Measurements from ENCODE around the gene IFNA13. TPM values are rescaled to one million over a fixed set of nuclear protein-coding genes. Genes with fewer than 3 reads are reported as not detected.

The IFNA13 gene
- total and polyA plus RNA-seq, 9 of the 15 experiments (the other 6 are each of a cell fraction or from before 2014, with no cell fraction given), result not detected

DNA sequence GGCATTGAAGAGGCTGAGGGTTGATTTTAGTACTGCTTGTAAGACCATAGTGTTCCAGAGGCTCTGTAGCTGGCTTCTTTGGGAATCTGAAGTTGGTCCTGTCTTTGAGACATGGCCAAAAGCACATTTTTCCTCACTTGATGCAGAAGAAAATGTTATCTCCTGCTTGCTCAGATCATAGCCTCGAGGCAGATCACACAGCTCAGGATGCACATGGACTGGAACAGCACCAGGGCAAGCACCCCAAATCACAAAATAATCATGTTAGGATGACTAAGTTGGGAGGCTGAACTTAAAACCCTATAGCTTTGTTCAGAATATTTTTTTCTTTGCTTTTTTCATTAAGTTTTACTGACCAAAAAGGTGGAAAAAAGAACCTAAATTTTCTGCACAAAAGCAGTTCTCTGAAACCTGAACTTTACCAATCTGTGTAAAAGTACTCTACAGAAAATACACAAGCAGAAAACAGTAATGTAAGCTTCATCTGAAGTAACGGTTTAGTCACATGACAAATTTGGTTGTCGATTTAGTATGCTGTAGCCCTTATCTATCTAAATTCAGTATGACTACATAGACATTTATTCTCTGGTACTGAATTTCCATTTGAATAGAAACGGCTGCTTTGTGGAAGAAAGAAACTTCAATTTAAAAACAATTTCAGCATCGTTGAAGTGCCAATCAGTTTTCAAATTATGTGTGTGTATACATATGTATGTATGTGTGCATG is 36.0 kb downstream of the IFNA13 start:
- H3K4me3 ChIP-seq, result no peak overlapping the region

More for the DNA sequence above, 36.0 kb downstream of the IFNA13 start:
- Histone ChIP-seq H3K27ac (ENCODE audit: extremely low read depth, low read depth, low read length) (no peak overlapping the region), H3K4me1 (replicated peaks in 1 of 2; ENCODE audit: control insufficient read depth in 2 of 2, insufficient read depth in 2 of 2, low read length in 2 of 2) (no peaks in the 10 kb centered on the region), H3K27me3 (ENCODE audit: control insufficient read depth in 2 of 2, insufficient read depth in 2 of 2, low read length in 2 of 2) (no peaks in the 10 kb centered on the region), H3K9me3 (replicated peaks; ENCODE audit: control insufficient read depth, insufficient read depth, low read depth, low read length) (no peaks in the 10 kb centered on the region), H2AFZ (ENCODE audit: low read depth, low read length) (no peak overlapping the region), H3K9me1 (ENCODE audit: control insufficient read depth, insufficient read depth, low read length) (no peaks in the 10 kb centered on the region), H3K79me2 (ENCODE audit: control insufficient read depth, insufficient read depth, low read length) (no peaks in the 10 kb centered on the region), H3K4me2 (ENCODE audit: insufficient read depth, low read length) (no peak overlapping the region), H3K36me3 (ENCODE audit: control insufficient read depth, insufficient read depth, low read length) (no peaks in the 10 kb centered on the region), H4K20me1 (replicated peaks; ENCODE audit: control insufficient read depth, insufficient read depth, low read length) (no peaks in the 10 kb centered on the region), H3K9ac (ENCODE audit: insufficient read depth in 1 of 2, low read depth in 2 of 2, low read length in 2 of 2) (no peak overlapping the region)
- ATAC-seq (no peak), DNase-seq (ENCODE audit: extremely low read depth in 1 of 4, low spot score in 3 of 4) (no peak), FAIRE-seq (no peak)
- WGBS (ENCODE audit: insufficient coverage, low coverage, missing lambda C conversion rate), result no CpG with 5 or more reads among the region's 5 CpGs
- TF ChIP-seq, protein P1, sequence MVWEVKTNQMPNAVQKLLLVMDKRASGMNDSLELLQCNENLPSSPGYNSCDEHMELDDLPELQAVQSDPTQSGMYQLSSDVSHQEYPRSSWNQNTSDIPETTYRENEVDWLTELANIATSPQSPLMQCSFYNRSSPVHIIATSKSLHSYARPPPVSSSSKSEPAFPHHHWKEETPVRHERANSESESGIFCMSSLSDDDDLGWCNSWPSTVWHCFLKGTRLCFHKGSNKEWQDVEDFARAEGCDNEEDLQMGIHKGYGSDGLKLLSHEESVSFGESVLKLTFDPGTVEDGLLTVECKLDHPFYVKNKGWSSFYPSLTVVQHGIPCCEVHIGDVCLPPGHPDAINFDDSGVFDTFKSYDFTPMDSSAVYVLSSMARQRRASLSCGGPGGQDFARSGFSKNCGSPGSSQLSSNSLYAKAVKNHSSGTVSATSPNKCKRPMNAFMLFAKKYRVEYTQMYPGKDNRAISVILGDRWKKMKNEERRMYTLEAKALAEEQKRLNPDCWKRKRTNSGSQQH (CRISPR knock-in tag; IDR thresholded peaks at IDR 0.05), result no peak
- TF ChIP-seq CBX5 (IDR thresholded peaks at IDR 0.05; ENCODE audit: borderline replicate concordance, low read depth) (no peak), CEBPG (CRISPR knock-in tag; IDR thresholded peaks at IDR 0.05) (no peak), CEBPG (tag; conservative IDR thresholded peaks at IDR 0.05 in 1 of 2, IDR thresholded peaks at IDR 0.05 in 1 of 2) (no peak), PHF21A (IDR thresholded peaks at IDR 0.05; ENCODE audit: borderline replicate concordance, low read depth) (no peak), NUFIP1 (IDR thresholded peaks at IDR 0.05; ENCODE audit: partially characterized antibody) (no peak), RREB1 (CRISPR knock-in tag; IDR thresholded peaks at IDR 0.05) (no peak), RBM22 (IDR thresholded peaks at IDR 0.05; ENCODE audit: low read depth, low read length, poor library complexity, severe bottlenecking) (no peak), ZNF124 (CRISPR knock-in tag; IDR thresholded peaks at IDR 0.05) (no peak), ZNF197 (CRISPR knock-in tag; IDR thresholded peaks at IDR 0.05; ENCODE audit: low read depth) (no peak), SP1 (CRISPR knock-in tag; IDR thresholded peaks at IDR 0.05) (no peak), GATA2 (CRISPR knock-in tag; IDR thresholded peaks at IDR 0.05) (no peak), ZNF695 (CRISPR knock-in tag; IDR thresholded peaks at IDR 0.05) (no peak), JUN (IDR thresholded peaks at IDR 0.05; ENCODE audit: borderline replicate concordance, low read depth, low read length) (no peak), JUN (CRISPR knock-in tag; IDR thresholded peaks at IDR 0.05; ENCODE audit: borderline replicate concordance) (no peak), ZNF699 (CRISPR knock-in tag; IDR thresholded peaks at IDR 0.05; ENCODE audit: insufficient replicate concordance) (no peak), RBM15 (IDR thresholded peaks at IDR 0.05; ENCODE audit: insufficient read depth, low read length) (no peak)
- ChIA-PET POLR2A (no interaction called here), CTCF (ENCODE audit: low intra/inter-chr PET ratio) (no interaction called here)
- no TSS peak for BruUV-seq (replicated peaks)
- intact Hi-C loops (cut with micrococcal nuclease) (no loop called here), in situ Hi-C loops (cut with MboI) (no loop called here)

Data from K562 (cell line).